ENCODE measurements around the gene SERP1. TPM values are rescaled to one million over a fixed set of nuclear protein-coding genes. Genes with fewer than 3 reads are reported as not detected.
A peak's percentile ranks its signal among the peaks of the same experiment; 100 is the strongest.
"Not testable (repeated sequence)": the region's sequence is repeated elsewhere in the genome, so short reads cannot be mapped to it uniquely, and the experiment has no call there.

Gene SERP1
- total RNA-seq, 1 donor from 2014 or later: 22.0 TPM

GRCh38 chr3:150543128-150543527, 3.2 kb downstream of the SERP1 start:
- ATAC-seq (ENCODE audit: poor library complexity) (no peak), DNase-seq (no peak)
- intact Hi-C loops (cut with DNase I): no loop called here

- intact Hi-C loops (cut with DNase I): no loop called here
- ATAC-seq (ENCODE audit: poor library complexity): no peak
- DNase-seq: no peak
These were observed 5.3 kb downstream of the SERP1 start for GRCh38 chr3:150540991-150541390.

- ATAC-seq (ENCODE audit: poor library complexity) (no peak), DNase-seq (no peak)
- intact Hi-C loops (cut with DNase I): no loop called here
These were observed 6.0 kb downstream of the SERP1 start for GRCh38 chr3:150540297-150540696.

- ATAC-seq (ENCODE audit: poor library complexity) (no peak), DNase-seq (no peak)
- intact Hi-C loops (cut with DNase I): no loop called here
These were observed 7.7 kb downstream of the SERP1 start for GRCh38 chr3:150538324-150539208.

GRCh38 chr3:150535204-150535603, 11.1 kb downstream of the SERP1 start:
- DNase-seq (no peak), ATAC-seq (ENCODE audit: poor library complexity) (no peak)
- intact Hi-C loops (cut with DNase I): no loop called here

- DNase-seq: no peak
- intact Hi-C loops (cut with DNase I): no loop called here
- no peak for ATAC-seq (ENCODE audit: poor library complexity)
These were observed 14.5 kb downstream of the SERP1 start for GRCh38 chr3:150531775-150532174.

GRCh38 chr3:150528354-150528797, 17.9 kb downstream of the SERP1 start:
- no peak for DNase-seq
- no peak for ATAC-seq (ENCODE audit: poor library complexity)
- intact Hi-C loops (cut with DNase I): no loop called here

- DNase-seq (no peak), ATAC-seq (ENCODE audit: poor library complexity) (no peak)
- intact Hi-C loops (cut with DNase I): no loop called here
These were observed 18.6 kb downstream of the SERP1 start for GRCh38 chr3:150527464-150528255.

- DNase-seq (no peak), ATAC-seq (ENCODE audit: poor library complexity) (peak; percentile 63)
- intact Hi-C loops (cut with DNase I): no loop called here
These were observed 22.8 kb downstream of the SERP1 start for GRCh38 chr3:150523538-150523937.

GRCh38 chr3:150521463-150521862, 24.8 kb downstream of the SERP1 start:
- no peak for ATAC-seq (ENCODE audit: poor library complexity)
- DNase-seq: no peak
- intact Hi-C loops (cut with DNase I): no loop called here

- no peak for DNase-seq
- intact Hi-C loops (cut with DNase I): no loop called here
- no peak for ATAC-seq (ENCODE audit: poor library complexity)
These were observed 25.9 kb downstream of the SERP1 start for GRCh38 chr3:150520408-150520807.

GRCh38 chr3:150519026-150519425, 27.3 kb downstream of the SERP1 start:
- ATAC-seq (ENCODE audit: poor library complexity): no peak
- no peak for DNase-seq
- intact Hi-C loops (cut with DNase I): no loop called here

- ATAC-seq (ENCODE audit: poor library complexity): no peak
- no peak for DNase-seq
- intact Hi-C loops (cut with DNase I): no loop called here
These were observed 31.1 kb downstream of the SERP1 start for GRCh38 chr3:150515210-150515609.

GRCh38 chr3:150511122-150511821, 35.0 kb downstream of the SERP1 start:
- no peak for ATAC-seq (ENCODE audit: poor library complexity)
- intact Hi-C loops (cut with DNase I): no loop called here
- no peak for DNase-seq

GRCh38 chr3:150509780-150510179, 36.5 kb downstream of the SERP1 start:
- no peak for DNase-seq
- intact Hi-C loops (cut with DNase I): no loop called here
- no peak for ATAC-seq (ENCODE audit: poor library complexity)

- intact Hi-C loops (cut with DNase I): no loop called here
- ATAC-seq (ENCODE audit: poor library complexity) (no peak), DNase-seq (no peak)
These were observed 37.9 kb downstream of the SERP1 start for GRCh38 chr3:150508401-150508800.

- no peak for ATAC-seq (ENCODE audit: poor library complexity)
- intact Hi-C loops (cut with DNase I): no loop called here
- DNase-seq: no peak
These were observed 41.8 kb downstream of the SERP1 start for GRCh38 chr3:150504483-150504882.

GRCh38 chr3:150503402-150504099, 42.7 kb downstream of the SERP1 start:
- no peak for DNase-seq
- no peak for ATAC-seq (ENCODE audit: poor library complexity)
- intact Hi-C loops (cut with DNase I): no loop called here

- intact Hi-C loops (cut with DNase I); DNase-seq; ATAC-seq (ENCODE audit: poor library complexity): not testable (repeated sequence)
These were observed 45.3 kb downstream of the SERP1 start for GRCh38 chr3:150500960-150501359.

Measured in Right ventricle myocardium superior (tissue), 1 donor.